A549 treated with AZD2906 at 1 μM for 4 hours (cell line): ENCODE results near the gene PLD4. TPM values are rescaled to one million over a fixed set of nuclear protein-coding genes. Genes with fewer than 3 reads are reported as not detected.

Experiments used
- total RNA-seq: library from RNA; stranded (reverse); fragments of 200-300 nt; extraction: Qiagen RNA extraction; gene quantifications from 5 replicates; pipeline ENCODE4 v1.2.3, GENCODE V29; 2022

Gene PLD4, protein sequence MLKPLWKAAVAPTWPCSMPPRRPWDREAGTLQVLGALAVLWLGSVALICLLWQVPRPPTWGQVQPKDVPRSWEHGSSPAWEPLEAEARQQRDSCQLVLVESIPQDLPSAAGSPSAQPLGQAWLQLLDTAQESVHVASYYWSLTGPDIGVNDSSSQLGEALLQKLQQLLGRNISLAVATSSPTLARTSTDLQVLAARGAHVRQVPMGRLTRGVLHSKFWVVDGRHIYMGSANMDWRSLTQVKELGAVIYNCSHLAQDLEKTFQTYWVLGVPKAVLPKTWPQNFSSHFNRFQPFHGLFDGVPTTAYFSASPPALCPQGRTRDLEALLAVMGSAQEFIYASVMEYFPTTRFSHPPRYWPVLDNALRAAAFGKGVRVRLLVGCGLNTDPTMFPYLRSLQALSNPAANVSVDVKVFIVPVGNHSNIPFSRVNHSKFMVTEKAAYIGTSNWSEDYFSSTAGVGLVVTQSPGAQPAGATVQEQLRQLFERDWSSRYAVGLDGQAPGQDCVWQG
- total RNA-seq: 0.05 to 0.15 TPM (median 0.09 TPM) in 5 replicates

DNA sequence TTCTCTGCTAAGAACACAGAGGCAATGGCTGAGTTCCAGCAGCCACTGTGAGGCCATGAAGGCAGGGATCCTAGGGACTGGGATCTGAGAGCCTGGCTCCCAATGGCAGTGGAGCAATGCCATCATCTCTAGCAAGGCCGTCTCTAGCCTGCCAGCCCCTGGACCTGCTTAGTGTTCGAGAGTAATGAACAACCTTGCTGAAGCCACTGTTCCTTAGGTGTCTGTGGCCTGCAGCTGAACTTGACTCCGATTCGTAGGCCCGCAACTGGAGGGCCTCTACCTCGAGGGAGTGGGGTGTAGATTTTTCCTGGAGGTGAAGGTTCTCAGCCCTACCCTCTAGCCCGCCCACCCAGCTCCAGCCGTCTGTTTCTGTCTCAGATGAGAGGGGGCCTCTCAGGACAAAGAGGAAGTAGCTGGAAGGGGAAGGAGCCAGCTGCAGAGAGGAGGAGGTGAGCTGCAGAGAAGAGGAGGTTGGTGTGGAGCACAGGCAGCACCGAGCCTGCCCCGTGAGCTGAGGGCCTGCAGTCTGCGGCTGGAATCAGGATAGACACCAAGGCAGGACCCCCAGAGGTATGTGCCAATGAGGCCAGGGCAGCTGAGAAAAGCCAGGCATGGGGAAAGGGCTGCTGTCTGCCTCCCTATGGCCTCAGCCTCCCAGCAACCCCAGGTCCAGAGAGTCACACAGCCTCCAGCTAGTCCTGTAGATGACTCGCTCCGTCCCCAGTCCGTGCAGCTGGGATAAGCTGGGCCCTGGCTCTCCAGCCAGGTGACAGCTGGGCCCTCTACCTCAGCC is at the start of gene PLD4:
Gene PLD4, plus strand, starts transcription at position 459 of the 793 bp plus-strand sequence. CDS start 2,262 bp downstream, outside the sequence.

DNA sequence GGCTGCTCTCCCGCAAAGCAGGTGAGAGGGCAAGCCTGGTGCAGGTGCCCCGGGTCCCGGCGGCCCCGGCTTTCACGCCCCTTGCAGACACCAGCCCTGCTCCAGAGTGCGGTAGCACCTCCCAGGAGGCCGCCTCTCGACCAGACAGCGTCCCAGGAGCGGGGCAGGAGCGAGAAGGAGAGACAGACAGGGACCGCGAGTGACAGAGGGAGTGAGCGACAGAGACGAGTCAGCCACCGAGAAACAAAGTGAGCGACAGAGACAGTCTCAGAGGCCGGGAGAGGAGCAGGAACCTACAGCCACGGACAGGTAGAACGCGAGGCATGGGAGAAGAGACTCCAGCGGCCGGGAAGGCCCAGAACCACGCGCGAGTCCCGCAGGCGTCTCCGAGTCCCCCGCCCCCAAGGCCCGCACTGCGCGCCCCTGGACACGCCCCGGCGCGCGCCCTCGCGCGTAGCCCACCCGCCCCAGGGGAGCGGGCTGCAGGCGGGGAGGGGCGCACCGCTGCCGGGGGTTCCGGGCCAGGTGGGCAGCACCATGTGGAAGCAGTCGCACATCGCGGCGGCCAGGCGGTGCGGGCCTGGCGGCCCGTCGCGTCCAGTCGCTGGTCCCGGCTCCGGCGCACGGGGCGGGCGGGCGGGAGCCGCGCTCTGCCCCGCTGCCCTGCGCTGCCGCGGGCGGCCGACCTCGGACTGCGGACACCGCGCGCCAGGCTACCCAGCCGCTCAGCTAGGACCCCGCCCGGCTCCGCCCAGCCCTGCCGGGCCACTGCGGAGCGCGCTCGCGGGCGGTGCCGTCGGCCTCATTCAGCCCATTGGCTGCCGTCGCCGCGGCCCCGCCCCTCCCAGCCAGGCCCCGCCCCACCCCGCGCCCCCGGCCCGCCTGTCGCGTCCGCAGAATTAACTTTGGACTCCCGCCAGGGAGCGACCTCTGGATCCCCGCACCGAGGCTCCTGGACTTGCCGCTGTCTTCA is 53.3 kb downstream of the PLD4 start, which contains the start of gene AHNAK2:
Gene AHNAK2, minus strand, starts transcription at position 694 of the 973 bp plus-strand sequence. Its CDS starts 137 bp downstream, at position 557.

Other genes with a start within 250 kb of the PLD4 start
- 73.0 to 125 TPM (median 121 TPM) in 5 replicates for gene INF2, start 235.3 kb upstream of the PLD4 start, total RNA-seq
- 4.8 to 7.7 TPM (median 6.6 TPM) in 5 replicates for gene ADSS1, start 200.7 kb upstream of the PLD4 start, total RNA-seq
- 139 to 225 TPM (median 204 TPM) in 5 replicates for gene SIVA1, start 171.7 kb upstream of the PLD4 start, total RNA-seq
- 85.9 to 106 TPM (median 100 TPM) in 5 replicates for gene AKT1, start 129.1 kb upstream of the PLD4 start, total RNA-seq
- gene ZBTB42, start 123.8 kb upstream of the PLD4 start, total RNA-seq: 2.4 to 3.3 TPM (median 3.0 TPM) in 5 replicates
- gene CEP170B, start 59.6 kb upstream of the PLD4 start, total RNA-seq: 18.0 to 27.3 TPM (median 23.5 TPM) in 5 replicates
- gene AHNAK2, start 53.5 kb downstream of the PLD4 start, total RNA-seq: 188 to 232 TPM (median 198 TPM) in 5 replicates
- 14.6 to 18.0 TPM (median 15.8 TPM) in 5 replicates for gene CLBA1, start 60.9 kb downstream of the PLD4 start, total RNA-seq
- 43.4 to 49.6 TPM (median 45.2 TPM) in 5 replicates for gene CDCA4, start 96.2 kb downstream of the PLD4 start, total RNA-seq
- gene GPR132, start 140.6 kb downstream of the PLD4 start, total RNA-seq: 0.40 to 0.68 TPM (median 0.55 TPM) in 5 replicates
- gene JAG2, start 243.9 kb downstream of the PLD4 start, total RNA-seq: 16.3 to 28.4 TPM (median 23.6 TPM) in 5 replicates